Pulmonary artery endothelial cell (primary cell): ENCODE data around the gene LGALS7B. TPM values are rescaled to one million over a fixed set of nuclear protein-coding genes. Genes with fewer than 3 reads are reported as not detected.

ENCODE experiments used
- total RNA-seq: library from RNA; depleted of rRNA; stranded (reverse); fragments of >200 nt; gene quantifications from 2 replicates; pipeline ENCODE4 v1.2.3, GENCODE V29; 2014

LGALS7B gene
- total RNA-seq, 1 donor from 2014 or later: not detected

Other genes starting within 250 kb of the LGALS7B start
- gene MAP4K1, start 171.2 kb upstream of the LGALS7B start, total RNA-seq: 0.13 and 0.21 TPM in 2 replicates
- gene EIF3K, start 170.0 kb upstream of the LGALS7B start, total RNA-seq: 439 and 457 TPM in 2 replicates
- 287 and 407 TPM in 2 replicates for gene ACTN4, start 141.6 kb upstream of the LGALS7B start, total RNA-seq
- gene CAPN12, start 44.7 kb upstream of the LGALS7B start, total RNA-seq: 0.20 TPM in 1 of 2 replicates, not detected in the other
- gene LGALS7, start 15.7 kb upstream of the LGALS7B start, total RNA-seq: not detected in 2 replicates
- not detected in 2 replicates for gene LGALS4, start 23.7 kb downstream of the LGALS7B start, total RNA-seq
- 29.5 and 47.7 TPM in 2 replicates for gene ECH1, start 42.6 kb downstream of the LGALS7B start, total RNA-seq
- 400 and 489 TPM in 2 replicates for gene HNRNPL, start 60.8 kb downstream of the LGALS7B start, total RNA-seq
- 8.8 and 11.7 TPM in 2 replicates for gene RINL, start 89.1 kb downstream of the LGALS7B start, total RNA-seq
- gene SIRT2, start 110.4 kb downstream of the LGALS7B start, total RNA-seq: 47.3 and 48.8 TPM in 2 replicates
- gene NFKBIB, start 110.8 kb downstream of the LGALS7B start, total RNA-seq: 15.1 and 23.6 TPM in 2 replicates
- gene CCER2, start 123.0 kb downstream of the LGALS7B start, total RNA-seq: not detected in 2 replicates
- gene SARS2, start 141.6 kb downstream of the LGALS7B start, total RNA-seq: 18.7 and 19.7 TPM in 2 replicates
- gene MRPS12, start 141.7 kb downstream of the LGALS7B start, total RNA-seq: 46.3 and 59.3 TPM in 2 replicates
- 24.2 and 25.9 TPM in 2 replicates for gene FBXO17, start 186.5 kb downstream of the LGALS7B start, total RNA-seq
- gene FBXO27, start 243.3 kb downstream of the LGALS7B start, total RNA-seq: 1.5 and 2.2 TPM in 2 replicates